Vagina (tissue), 2 donors: ENCODE results near the gene ADCK2.

Experiments
- POLR2A ChIP-seq, 2 donors: fragments of 450-650 bp; IDR thresholded peaks; one replicate each; pipeline ENCODE4 v1.6.1; 2017; ENCODE audit warnings: antibody characterized with exemption in 2 of 2, mild to moderate bottlenecking in 2 of 2, moderate library complexity in 2 of 2
- TF ChIP-seq, protein P1 (sequence below), 3 experiments: fragments of 450-650 bp in 2 of 3; fragments of 200-600 bp in 1 of 3; sonication (generic) in 1 of 3; IDR thresholded peaks; one replicate each; pipeline ENCODE4 v1.5.1; 2017 to 2019; ENCODE audit warnings: antibody characterized with exemption in 3 of 3, mild to moderate bottlenecking in 2 of 3, moderate library complexity in 2 of 3

DNA sequence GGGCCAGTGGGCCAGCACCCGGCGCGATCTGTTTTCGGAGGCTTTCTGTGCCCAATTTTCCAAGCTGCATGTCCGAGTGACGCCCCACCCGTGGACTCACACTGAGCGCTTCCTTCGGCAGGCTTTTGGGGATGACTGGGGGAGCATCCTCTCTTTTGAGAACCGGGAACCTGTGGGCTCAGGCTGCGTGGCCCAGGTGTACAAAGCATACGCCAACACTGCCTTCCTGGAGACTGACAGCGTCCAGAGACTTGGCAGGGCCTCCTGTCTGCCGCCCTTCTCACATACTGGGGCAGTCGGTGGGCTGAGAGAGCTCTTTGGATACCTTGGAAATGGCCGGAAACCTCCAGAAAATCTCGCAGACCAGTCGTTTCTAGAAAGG, 1.0 kb downstream of the ADCK2 start:
- TF ChIP-seq, protein P1, sequence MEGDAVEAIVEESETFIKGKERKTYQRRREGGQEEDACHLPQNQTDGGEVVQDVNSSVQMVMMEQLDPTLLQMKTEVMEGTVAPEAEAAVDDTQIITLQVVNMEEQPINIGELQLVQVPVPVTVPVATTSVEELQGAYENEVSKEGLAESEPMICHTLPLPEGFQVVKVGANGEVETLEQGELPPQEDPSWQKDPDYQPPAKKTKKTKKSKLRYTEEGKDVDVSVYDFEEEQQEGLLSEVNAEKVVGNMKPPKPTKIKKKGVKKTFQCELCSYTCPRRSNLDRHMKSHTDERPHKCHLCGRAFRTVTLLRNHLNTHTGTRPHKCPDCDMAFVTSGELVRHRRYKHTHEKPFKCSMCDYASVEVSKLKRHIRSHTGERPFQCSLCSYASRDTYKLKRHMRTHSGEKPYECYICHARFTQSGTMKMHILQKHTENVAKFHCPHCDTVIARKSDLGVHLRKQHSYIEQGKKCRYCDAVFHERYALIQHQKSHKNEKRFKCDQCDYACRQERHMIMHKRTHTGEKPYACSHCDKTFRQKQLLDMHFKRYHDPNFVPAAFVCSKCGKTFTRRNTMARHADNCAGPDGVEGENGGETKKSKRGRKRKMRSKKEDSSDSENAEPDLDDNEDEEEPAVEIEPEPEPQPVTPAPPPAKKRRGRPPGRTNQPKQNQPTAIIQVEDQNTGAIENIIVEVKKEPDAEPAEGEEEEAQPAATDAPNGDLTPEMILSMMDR (IDR thresholded peaks at IDR 0.05) = no peak
- TF ChIP-seq POLR2A (IDR thresholded peaks at IDR 0.05) = no peak
